OCI-LY1 (cell line): ENCODE results near the gene LNX1.

Experiments used
- CTCF ChIP-seq: fragments of 200-600 bp; sonication (generic), shearing (Covaris generic); IDR thresholded peaks from 2 replicates; pipeline ENCODE4 v1.5.1; 2017; ENCODE audit warnings: mild to moderate bottlenecking, antibody characterized with exemption, low read length, moderate library complexity, mixed read lengths
- EZH2 ChIP-seq: fragments of 200-600 bp; sonication (generic), shearing (Covaris generic); IDR thresholded peaks from 2 replicates; pipeline ENCODE4 v1.8.0; 2017; ENCODE audit warnings: borderline replicate concordance, mixed run types, mild to moderate bottlenecking, antibody characterized with exemption, low read length, moderate library complexity, mixed read lengths

DNA sequence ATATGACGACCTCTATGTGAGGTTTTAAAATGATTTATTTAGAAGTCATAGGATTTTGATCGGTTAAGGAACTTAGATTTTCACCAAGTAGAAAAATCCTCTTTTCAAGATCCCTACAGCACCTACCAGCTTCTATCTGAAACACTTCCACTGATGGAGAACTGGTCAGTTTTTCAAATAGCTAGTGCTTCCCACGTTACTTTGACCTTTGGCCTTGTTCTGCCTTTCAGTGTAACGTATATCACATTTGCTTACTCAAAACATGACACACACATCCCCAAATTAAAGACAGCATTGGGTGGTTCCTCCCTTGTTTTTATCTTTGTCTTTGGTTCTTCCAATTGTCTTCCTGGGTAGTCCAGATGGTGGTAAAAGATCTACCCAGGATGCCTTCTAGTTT, 6.6 kb downstream of the LNX1 start:
- TF ChIP-seq CTCF (no peak), EZH2 (no peak)
